ENCODE results near the gene ELF2.
"Not testable (repeated sequence)": the region's sequence is repeated elsewhere in the genome, so short reads cannot be mapped to it uniquely, and the experiment has no call there.

The ELF2 gene

GRCh38 chr4:139044291-139044690 lies 132.7 kb downstream of the ELF2 start:
- no peak for TF ChIP-seq CTCF (IDR thresholded peaks at IDR 0.05; ENCODE audit: extremely low read depth, insufficient read depth, missing control alignments)
- in situ Hi-C loops (cut with MboI; ENCODE audit: low pct_unique_long_range_greater_than_20kb, low sequenced_read_pairs, unreplicated experiment) = no loop called here
- no peak for DNase-seq (ENCODE audit: low spot score)

- no peak for TF ChIP-seq CTCF (IDR thresholded peaks at IDR 0.05; ENCODE audit: extremely low read depth, insufficient read depth, missing control alignments)
- in situ Hi-C loops (cut with MboI; ENCODE audit: low pct_unique_long_range_greater_than_20kb, low sequenced_read_pairs, unreplicated experiment) = no loop called here
- DNase-seq (ENCODE audit: low spot score) = no peak
These were observed 134.0 kb downstream of the ELF2 start for GRCh38 chr4:139042981-139043460.

GRCh38 chr4:139038874-139039443 lies 138.1 kb downstream of the ELF2 start:
- DNase-seq (ENCODE audit: low spot score) = no peak
- in situ Hi-C loops (cut with MboI; ENCODE audit: low pct_unique_long_range_greater_than_20kb, low sequenced_read_pairs, unreplicated experiment) = no loop called here
- no peak for TF ChIP-seq CTCF (IDR thresholded peaks at IDR 0.05; ENCODE audit: extremely low read depth, insufficient read depth, missing control alignments)

GRCh38 chr4:139036885-139037284 lies 140.1 kb downstream of the ELF2 start:
- no peak for DNase-seq (ENCODE audit: low spot score)
- in situ Hi-C loops (cut with MboI; ENCODE audit: low pct_unique_long_range_greater_than_20kb, low sequenced_read_pairs, unreplicated experiment) = no loop called here
- TF ChIP-seq CTCF (IDR thresholded peaks at IDR 0.05; ENCODE audit: extremely low read depth, insufficient read depth, missing control alignments) = no peak

GRCh38 chr4:139035650-139036049 lies 141.4 kb downstream of the ELF2 start:
- no peak for DNase-seq (ENCODE audit: low spot score)
- no peak for TF ChIP-seq CTCF (IDR thresholded peaks at IDR 0.05; ENCODE audit: extremely low read depth, insufficient read depth, missing control alignments)
- in situ Hi-C loops (cut with MboI; ENCODE audit: low pct_unique_long_range_greater_than_20kb, low sequenced_read_pairs, unreplicated experiment) = no loop called here

- DNase-seq (ENCODE audit: low spot score) = peak; percentile 77
- in situ Hi-C loops (cut with MboI; ENCODE audit: low pct_unique_long_range_greater_than_20kb, low sequenced_read_pairs, unreplicated experiment) = no loop called here
- peak; percentile 85 for TF ChIP-seq CTCF (IDR thresholded peaks at IDR 0.05; ENCODE audit: extremely low read depth, insufficient read depth, missing control alignments)
These were observed 146.3 kb downstream of the ELF2 start for GRCh38 chr4:139030614-139031235.

- in situ Hi-C loops (cut with MboI; ENCODE audit: low pct_unique_long_range_greater_than_20kb, low sequenced_read_pairs, unreplicated experiment); DNase-seq (ENCODE audit: low spot score): not testable (repeated sequence)
These were observed 147.1 kb downstream of the ELF2 start for GRCh38 chr4:139029866-139030363.
